K562 (cell line): ENCODE data around the gene C1QTNF9B. TPM values are rescaled to one million over a fixed set of nuclear protein-coding genes. Genes with fewer than 3 reads are reported as not detected.

ENCODE experiments used
- ATAC-seq: fragments of 200-7000 bp; cut with Tn5 transposase; 3 replicates; pipeline ENCODE4 v1.9.1; 2020; ENCODE audit warnings: moderate library complexity
- BruUV-seq: library from RNA; stranded (reverse); fragments of 400-500 nt; replicated peaks from 2 replicates; lab custom pipeline; 2021; lab: Mats Ljungman, UMichigan
- CTCF ChIA-PET: fragments of 300-600 bp; formaldehyde crosslinking; extraction: SDS; loops from one replicate; lab custom pipeline; 2021; ENCODE audit warnings: low intra/inter-chr PET ratio; lab: Yijun Ruan, JAX
- POLR2A ChIA-PET: fragments of 300-600, 350-650 bp; sonication (Branson Sonifier 250); formaldehyde crosslinking; extraction: SDS; loops from one replicate; lab custom pipeline; 2021; ENCODE audit warnings: antibody characterized with exemption, inconsistent platforms; lab: Yijun Ruan, JAX
- DNase-seq, 4 experiments: peaks; one replicate each; pipeline versions ENCODE4 v3.0.0 to v3.0.0-alpha.2; 2011 to 2018; ENCODE audit warnings: low spot score in 3 of 4, mixed read lengths in 3 of 4; ENCODE audit errors: extremely low read depth in 1 of 4
- FAIRE-seq: peaks from 2 replicates; lab custom pipeline; 2011; peaks lifted over from hg19 to GRCh38; lab: Jason Lieb, UNC
- H2AFZ ChIP-seq: 2 replicates; pipeline ENCODE4 v1.6.0; 2011; ENCODE audit warnings: low read depth, low read length, control low read depth, inconsistent platforms
- H3K27ac ChIP-seq: fragments of 200-600 bp; 3 replicates; pipeline ENCODE4 v1.8.0; 2011; ENCODE audit warnings: low read depth, mild to moderate bottlenecking, control low read depth, inconsistent platforms, low read length, moderate library complexity, mixed read lengths; ENCODE audit errors: extremely low read depth
- H3K27me3 ChIP-seq, 2 experiments: fragments of 300-600 bp in 1 of 2; 2 replicates in 1 of 2; 3 replicates in 1 of 2; pipeline versions ENCODE4 v1.6.0 to v1.8.0; 2011; ENCODE audit warnings: inconsistent platforms in 2 of 2, low read length in 2 of 2, mild to moderate bottlenecking in 1 of 2, mixed read lengths in 1 of 2, moderate library complexity in 1 of 2; ENCODE audit not compliant: control insufficient read depth in 2 of 2, insufficient read depth in 2 of 2
- H3K36me3 ChIP-seq: fragments of 300-600 bp; 3 replicates; pipeline ENCODE4 v1.8.0; 2011; ENCODE audit warnings: mild to moderate bottlenecking, low read length, inconsistent platforms; ENCODE audit not compliant: control insufficient read depth, insufficient read depth
- H3K4me1 ChIP-seq, 2 experiments: fragments of 200-600 bp in 1 of 2; replicated peaks in 1 of 2; 2 replicates in 1 of 2; 3 replicates in 1 of 2; pipeline versions ENCODE4 v1.5.1 to v1.8.0; 2011; ENCODE audit warnings: inconsistent platforms in 2 of 2, low read length in 2 of 2, mild to moderate bottlenecking in 1 of 2, mixed read lengths in 1 of 2, moderate library complexity in 1 of 2; ENCODE audit not compliant: control insufficient read depth in 2 of 2, insufficient read depth in 2 of 2
- H3K4me2 ChIP-seq: 2 replicates; pipeline ENCODE4 v1.6.1; 2011; ENCODE audit warnings: low read length, control low read depth, inconsistent platforms, mixed read lengths; ENCODE audit not compliant: insufficient read depth
- H3K4me3 ChIP-seq: fragments of 200-600 bp; sonication (generic), shearing (Covaris generic); 2 replicates; pipeline ENCODE4 v1.5.1; 2016; ENCODE audit warnings: control low read depth, inconsistent platforms
- H3K79me2 ChIP-seq: fragments of 200-600 bp; 3 replicates; pipeline ENCODE4 v1.8.0; 2011; ENCODE audit warnings: low read length, inconsistent platforms; ENCODE audit not compliant: control insufficient read depth, insufficient read depth
- H3K9ac ChIP-seq, 2 experiments: 2 replicates each; pipeline versions ENCODE4 v1.6.0 to v1.6.1; 2011; ENCODE audit warnings: low read depth in 2 of 2, low read length in 2 of 2, control low read depth in 1 of 2, inconsistent platforms in 1 of 2, mild to moderate bottlenecking in 1 of 2, mixed read lengths in 1 of 2; ENCODE audit not compliant: insufficient read depth in 1 of 2
- H3K9me1 ChIP-seq: one replicate; pipeline ENCODE4 v1.6.0; 2011; ENCODE audit warnings: inconsistent platforms, mild to moderate bottlenecking, low read length, moderate library complexity; ENCODE audit not compliant: control insufficient read depth, insufficient read depth
- H3K9me3 ChIP-seq: replicated peaks from 2 replicates; pipeline ENCODE4 v1.5.1; 2011; ENCODE audit warnings: low read depth, low read length, inconsistent platforms; ENCODE audit not compliant: control insufficient read depth, insufficient read depth
- H4K20me1 ChIP-seq: replicated peaks from 2 replicates; pipeline ENCODE4 v1.6.1; 2011; ENCODE audit warnings: low read length, inconsistent platforms, mixed read lengths; ENCODE audit not compliant: control insufficient read depth, insufficient read depth
- TBL1XR1 ChIP-seq, 2 experiments: IDR thresholded peaks; 2 replicates each; pipeline ENCODE4 v1.6.1; 2012; ENCODE audit warnings: improper control_type of control experiment in 2 of 2, low read length in 2 of 2, mild to moderate bottlenecking in 1 of 2
- TBP ChIP-seq: optimal IDR thresholded peaks from 2 replicates; pipeline ENCODE3; 2011; ENCODE audit warnings: low read depth, low read length, improper control_type of control experiment
- ZNF780A ChIP-seq: fragments of 250-450 bp; sonication (Bioruptor Pico); IDR thresholded peaks from 2 replicates; pipeline ENCODE4 v1.5.0; 2021; ENCODE audit warnings: mild to moderate bottlenecking
- WGBS: fragments of 100-300 bp; shearing (Covaris generic); methylation state at CpG from one replicate; pipeline ENCODE4 v1.1.6; 2016; ENCODE audit warnings: low coverage, mixed read lengths; ENCODE audit not compliant: insufficient coverage; ENCODE audit errors: missing lambda C conversion rate; 5-methylcytosine and 5-hydroxymethylcytosine counted together
- in situ Hi-C: fragments of 300-500 bp; cut with MboI; formaldehyde crosslinking; loops from 4 replicates; pipeline ENCODE4 v1.15.0; 2018; ENCODE audit warnings: inconsistent platforms, mixed read lengths
- intact Hi-C: fragments of 100-400 bp; cut with micrococcal nuclease; formaldehyde crosslinking; loops from 2 replicates; pipeline ENCODE4 v1.14.2; 2022
- polyA plus RNA-seq, 8 experiments: library from polyadenylated mRNA; depleted of rRNA in 4 of 8; stranded (reverse) in 5 of 8; unstranded in 3 of 8; fragments of >200 nt; fragmentation: Nextera tagmentation in 2 of 8; fragmentation: Illumina TruSeq in 1 of 8; extraction: Ambion mirVana in 2 of 8; extraction: Trizol in 1 of 8; gene quantifications; 2 replicates each; pipeline versions ENCODE4 v1.2.1 to v1.2.3, GENCODE V29; 2011 to 2014; ENCODE audit warnings: inconsistent platforms in 1 of 8, missing spikeins in 1 of 8
- total RNA-seq, 7 experiments: library from RNA; depleted of rRNA in 6 of 7; stranded (reverse); fragments of >200 nt in 6 of 7; fragmentation: Illumina TruSeq in 2 of 7; extraction: Trizol in 2 of 7; gene quantifications; 2 replicates each; pipeline versions ENCODE4 v1.2.1 to v1.2.3, GENCODE V29; 2011 to 2021; ENCODE audit warnings: low replicate concordance in 1 of 7

Gene C1QTNF9B
- total and polyA plus RNA-seq, 9 of the 15 experiments (the other 6 are each of a cell fraction or from before 2014, with no cell fraction given): 0.14 to 0.94 (median 0.35) TPM; not detected in 3

- Histone ChIP-seq H3K27ac (no peak overlapping the region), H4K20me1 (no peaks in the 10 kb centered on the region), H3K79me2 (no peaks in the 10 kb centered on the region), H3K9me3 (no peaks in the 10 kb centered on the region), H3K27me3 (no peaks in the 10 kb centered on the region), H3K4me1 (no peaks in the 10 kb centered on the region), H3K9ac (no peak overlapping the region), H3K4me3 (no peak overlapping the region), H2AFZ (no peak overlapping the region), H3K4me2 (no peak overlapping the region), H3K9me1 (no peaks in the 10 kb centered on the region), H3K36me3 (no peaks in the 10 kb centered on the region)
- DNase-seq (no peak), ATAC-seq (no peak), FAIRE-seq (no peak)
- CTCF ChIA-PET: interaction anchor here (0.6 kb wide), 1 partner anchor 530 kb away, joined by 3 read pairs; no protein-coding TSS in a partner anchor
- in situ Hi-C loops (loop anchor here (25.0 kb wide), 1 partner anchor 300 kb away; no protein-coding TSS in a partner anchor), intact Hi-C loops (no loop called here)
- POLR2A ChIA-PET: no interaction called here
- no peak for TF ChIP-seq TBL1XR1 (IDR thresholded peaks at IDR 0.05; ENCODE audit: low read length in 2 of 2)
- TF ChIP-seq ZNF780A: no peak
- WGBS: 0% methylated on average over 1 of the region's 1 CpG
- no TSS peak for BruUV-seq
Measured at GRCh38 chr13:23912469-23912868, 15.2 kb upstream of the C1QTNF9B start.

DNA sequence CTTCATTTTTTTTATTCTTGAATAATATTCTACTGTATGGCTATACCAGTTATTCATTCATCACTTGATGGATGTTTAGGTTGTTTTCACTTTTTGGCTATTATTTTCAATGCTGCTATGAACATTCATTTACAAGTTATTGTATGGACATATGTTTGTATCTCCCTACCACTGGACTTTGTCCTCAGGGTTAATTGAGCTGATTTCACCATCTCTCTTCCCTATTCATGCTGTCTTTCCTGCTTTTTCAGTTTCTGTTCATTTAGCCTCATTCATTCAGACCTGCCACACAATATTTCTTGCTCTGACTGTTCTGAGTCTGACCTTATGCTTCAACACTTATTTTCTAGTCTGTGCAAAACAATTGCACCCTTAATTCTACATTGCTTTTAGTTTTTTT, 12.3 kb upstream of the C1QTNF9B start:
- no TSS peak for BruUV-seq
- CTCF ChIA-PET: no interaction called here
- intact Hi-C loops: no loop called here
- no peak for FAIRE-seq
- no peak for TF ChIP-seq TBP
- TF ChIP-seq, all 486 proteins: peak for 0
- no peaks in the 10 kb centered on the region for H4K20me1 ChIP-seq
- H3K4me3 ChIP-seq: no peak overlapping the region
- H3K4me1 ChIP-seq: no peaks in the 10 kb centered on the region; a peak in 1 of 5 replicates
- H3K9me1 ChIP-seq: no peaks in the 10 kb centered on the region
- no peak for DNase-seq
- POLR2A ChIA-PET: no interaction called here
- no peaks in the 10 kb centered on the region for H3K36me3 ChIP-seq
- no peak for ATAC-seq
- no peaks in the 10 kb centered on the region for H3K79me2 ChIP-seq
- in situ Hi-C loops: loop anchor here (25.0 kb wide), 1 partner anchor 303 kb away; no protein-coding TSS in a partner anchor
- H3K4me2 ChIP-seq: no peak overlapping the region
- no peaks in the 10 kb centered on the region for H3K9me3 ChIP-seq
- no peak overlapping the region for H3K9ac ChIP-seq
- no peak overlapping the region for H3K27ac ChIP-seq
- H2AFZ ChIP-seq: no peak overlapping the region
- 0 out of 5 replicates have a peak, but pooled peaks cover 0 to under 1% of the 10 kb centered on the region in 2 experiments for H3K27me3 ChIP-seq
